Mesenchymal stem cell (in vitro differentiated cells and primary cell): ENCODE data around the gene GRIFIN.

ENCODE experiments used
- DNase-seq: peaks from one replicate; pipeline ENCODE4 v3.0.0-alpha.2; 2013
- H2AFZ ChIP-seq: one replicate; pipeline ENCODE4 v1.6.1; 2013; ENCODE audit warnings: low read depth, mild to moderate bottlenecking, control low read depth, inconsistent platforms, low read length, moderate library complexity
- H2AK5ac ChIP-seq: 2 replicates; pipeline ENCODE4 v1.6.1; 2013; ENCODE audit warnings: low read length, moderate library complexity, mild to moderate bottlenecking, inconsistent platforms; ENCODE audit not compliant: severe bottlenecking
- H2BK120ac ChIP-seq: one replicate; pipeline ENCODE4 v1.6.1; 2013; ENCODE audit warnings: low read depth, mild to moderate bottlenecking, inconsistent platforms, low read length, moderate library complexity
- H2BK12ac ChIP-seq, 2 experiments: one replicate each; pipeline ENCODE4 v1.6.1; 2013; ENCODE audit warnings: inconsistent platforms in 2 of 2, low read length in 2 of 2, mild to moderate bottlenecking in 2 of 2, moderate library complexity in 2 of 2, control low read depth in 1 of 2
- H2BK15ac ChIP-seq: one replicate; pipeline ENCODE4 v1.6.1; 2013; ENCODE audit warnings: mild to moderate bottlenecking, low read depth, inconsistent platforms; ENCODE audit not compliant: poor library complexity, severe bottlenecking
- H2BK5ac ChIP-seq: 2 replicates; pipeline ENCODE4 v1.6.1; 2013; ENCODE audit warnings: low read depth, mild to moderate bottlenecking, low read length, control low read depth, inconsistent platforms; ENCODE audit not compliant: poor library complexity, severe bottlenecking
- H3K14ac ChIP-seq, 2 experiments: one replicate each; pipeline ENCODE4 v1.6.1; 2013; ENCODE audit warnings: inconsistent platforms in 2 of 2, low read length in 2 of 2, control low read depth in 1 of 2, mild to moderate bottlenecking in 1 of 2, moderate library complexity in 1 of 2
- H3K18ac ChIP-seq, 2 experiments: one replicate each; pipeline ENCODE4 v1.6.1; 2013; ENCODE audit warnings: inconsistent platforms in 2 of 2, low read length in 2 of 2, control low read depth in 1 of 2, low read depth in 1 of 2, mild to moderate bottlenecking in 1 of 2
- H3K23ac ChIP-seq, 2 experiments: one replicate each; pipeline ENCODE4 v1.6.1; 2013; ENCODE audit warnings: inconsistent platforms in 2 of 2, low read length in 2 of 2, mild to moderate bottlenecking in 2 of 2, moderate library complexity in 2 of 2, control low read depth in 1 of 2
- H3K27ac ChIP-seq: 2 replicates; pipeline ENCODE4 v1.5.1; 2013; ENCODE audit warnings: mild to moderate bottlenecking, moderate library complexity, low read length, control low read depth, inconsistent platforms; ENCODE audit not compliant: poor library complexity, severe bottlenecking
- H3K27me3 ChIP-seq, 2 experiments: 2 replicates each; pipeline versions ENCODE4 v1.6.1 to v1.7.0; 2013; ENCODE audit warnings: low read length in 2 of 2, mild to moderate bottlenecking in 2 of 2, moderate library complexity in 2 of 2, control low read depth in 1 of 2, inconsistent platforms in 1 of 2; ENCODE audit not compliant: control insufficient read depth in 1 of 2, insufficient read depth in 1 of 2
- H3K36me3 ChIP-seq, 2 experiments: 2 replicates each; pipeline versions ENCODE4 v1.6.1 to v1.7.0; 2013; ENCODE audit warnings: low read length in 2 of 2, control low read depth in 1 of 2, inconsistent platforms in 1 of 2, low read depth in 1 of 2, mild to moderate bottlenecking in 1 of 2; ENCODE audit not compliant: insufficient read depth in 2 of 2, control insufficient read depth in 1 of 2
- H3K4ac ChIP-seq, 2 experiments: one replicate each; pipeline ENCODE4 v1.6.1; 2013; ENCODE audit warnings: inconsistent platforms in 2 of 2, low read length in 2 of 2, mild to moderate bottlenecking in 2 of 2, moderate library complexity in 2 of 2, control low read depth in 1 of 2, low read depth in 1 of 2
- H3K4me1 ChIP-seq: 2 replicates; pipeline ENCODE4 v1.6.1; 2013; ENCODE audit warnings: low read depth, low read length, control low read depth; ENCODE audit not compliant: control insufficient read depth, insufficient read depth
- H3K4me2 ChIP-seq: 2 replicates; pipeline ENCODE4 v1.6.1; 2013; ENCODE audit warnings: low read length, mild to moderate bottlenecking, inconsistent platforms; ENCODE audit not compliant: poor library complexity, severe bottlenecking
- H3K4me3 ChIP-seq, 2 experiments: 2 replicates each; pipeline versions ENCODE4 v1.5.1 to v1.7.0; 2013; ENCODE audit warnings: low read length in 2 of 2, mild to moderate bottlenecking in 2 of 2, control low read depth in 1 of 2, low read depth in 1 of 2; ENCODE audit not compliant: insufficient read depth in 1 of 2
- H3K79me1 ChIP-seq: replicated peaks from 2 replicates; pipeline ENCODE4 v1.6.1; 2013; ENCODE audit warnings: mild to moderate bottlenecking, control low read depth, low read length, inconsistent platforms; ENCODE audit not compliant: poor library complexity, severe bottlenecking
- H3K9ac ChIP-seq: 2 replicates; pipeline ENCODE4 v1.7.0; 2013; ENCODE audit warnings: mild to moderate bottlenecking, low read length, moderate library complexity
- H3K9me3 ChIP-seq: 2 replicates; pipeline ENCODE4 v1.7.0; 2013; ENCODE audit warnings: mild to moderate bottlenecking, low read length; ENCODE audit not compliant: control insufficient read depth
- H4K8ac ChIP-seq: one replicate; pipeline ENCODE4 v1.6.1; 2013; ENCODE audit warnings: inconsistent platforms, mild to moderate bottlenecking, low read length, moderate library complexity
- H4K91ac ChIP-seq: one replicate; pipeline ENCODE4 v1.6.1; 2013; ENCODE audit warnings: mild to moderate bottlenecking, low read length, inconsistent platforms
- WGBS: methylation state at CpG from one replicate; pipeline ENCODE4 v1.1.7; 2013; ENCODE audit warnings: mixed read lengths; 5-methylcytosine and 5-hydroxymethylcytosine counted together

GRIFIN gene

DNA sequence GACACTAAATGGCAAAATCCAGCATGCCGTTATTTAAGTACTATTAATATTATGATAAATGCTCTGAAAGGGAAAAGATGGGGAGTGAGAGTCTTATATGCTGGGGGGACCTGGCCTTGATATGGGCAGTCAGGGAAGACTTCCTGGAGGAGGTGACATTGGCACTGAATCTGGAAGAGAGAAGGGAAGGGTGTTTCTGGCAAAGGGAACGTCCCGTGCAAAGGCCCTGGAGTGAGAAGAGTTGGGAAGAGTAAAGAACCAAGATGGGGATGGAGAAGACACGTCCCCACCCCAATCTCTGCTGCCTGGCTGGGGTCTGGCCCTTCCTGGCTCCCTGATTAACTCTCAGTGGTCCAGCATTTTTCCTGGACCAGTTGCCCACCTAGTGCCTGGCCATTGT is 5.0 kb upstream of the GRIFIN start:
- no peak overlapping the region for H3K23ac ChIP-seq
- peaks cover 40% of the 10 kb centered on the region for H3K4me1 ChIP-seq
- no peak overlapping the region for H2BK12ac ChIP-seq
- H2AFZ ChIP-seq = no peak overlapping the region
- H2BK5ac ChIP-seq = no peak overlapping the region
- DNase-seq = no peak
- H3K27me3 ChIP-seq = peaks cover 13 to 43% of the 10 kb centered on the region in 2 experiments
- no peak overlapping the region for H3K4me2 ChIP-seq
- WGBS = 81% methylated on average over 4 of the region's 4 CpGs
- peaks cover 9% of the 10 kb centered on the region for H3K9me3 ChIP-seq
- H3K4me3 ChIP-seq = no peak overlapping the region
- H3K9ac ChIP-seq = no peak overlapping the region
- H3K18ac ChIP-seq = no peak overlapping the region
- no peak overlapping the region for H3K14ac ChIP-seq
- no peak overlapping the region for H4K8ac ChIP-seq
- no peak overlapping the region for H3K27ac ChIP-seq
- H3K36me3 ChIP-seq = no peaks in the 10 kb centered on the region
- no peak overlapping the region for H4K91ac ChIP-seq
- H3K79me1 ChIP-seq = peaks cover 4% of the 10 kb centered on the region
- H3K4ac ChIP-seq = no peak overlapping the region
- no peak overlapping the region for H2BK15ac ChIP-seq
- H2BK120ac ChIP-seq = no peak overlapping the region
- no peak overlapping the region for H2AK5ac ChIP-seq

DNA sequence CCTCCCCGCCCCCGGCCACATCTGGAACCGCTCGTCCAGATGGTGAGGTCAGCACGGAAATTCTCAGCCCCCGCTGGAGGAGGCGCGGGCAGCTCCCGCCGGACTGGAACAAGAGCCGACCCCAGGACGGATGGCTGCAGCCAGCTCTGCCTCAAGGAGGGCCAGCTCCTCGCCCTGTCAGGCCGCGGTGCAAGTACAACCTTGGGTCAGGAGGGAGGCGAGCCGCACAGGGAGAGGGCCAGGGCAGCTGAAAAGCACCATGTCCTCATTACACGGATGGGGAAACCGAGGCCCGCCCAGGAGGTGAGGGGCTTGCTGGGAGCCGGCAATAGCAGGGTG is 3.8 kb upstream of the GRIFIN start:
- Histone ChIP-seq H3K23ac (no peak overlapping the region), H2BK15ac (no peak overlapping the region), H3K4me1 (peaks cover 40% of the 10 kb centered on the region), H3K36me3 (no peaks in the 10 kb centered on the region), H4K91ac (no peak overlapping the region), H2AK5ac (no peak overlapping the region), H3K4ac (no peak overlapping the region), H2BK120ac (no peak overlapping the region), H3K79me1 (peaks cover 4% of the 10 kb centered on the region), H3K18ac (no peak overlapping the region), H2BK12ac (no peak overlapping the region), H3K4me3 (no peak overlapping the region), H3K4me2 (no peak overlapping the region), H3K9me3 (peaks cover 9% of the 10 kb centered on the region), H3K14ac (no peak overlapping the region), H2BK5ac (no peak overlapping the region), H3K9ac (no peak overlapping the region), H3K27ac (no peak overlapping the region), H2AFZ (no peak overlapping the region), H4K8ac (no peak overlapping the region), H3K27me3 (peaks cover 13 to 43% of the 10 kb centered on the region in 2 experiments)
- DNase-seq = no peak
- WGBS = 49% methylated on average over 21 of the region's 21 CpGs

DNA sequence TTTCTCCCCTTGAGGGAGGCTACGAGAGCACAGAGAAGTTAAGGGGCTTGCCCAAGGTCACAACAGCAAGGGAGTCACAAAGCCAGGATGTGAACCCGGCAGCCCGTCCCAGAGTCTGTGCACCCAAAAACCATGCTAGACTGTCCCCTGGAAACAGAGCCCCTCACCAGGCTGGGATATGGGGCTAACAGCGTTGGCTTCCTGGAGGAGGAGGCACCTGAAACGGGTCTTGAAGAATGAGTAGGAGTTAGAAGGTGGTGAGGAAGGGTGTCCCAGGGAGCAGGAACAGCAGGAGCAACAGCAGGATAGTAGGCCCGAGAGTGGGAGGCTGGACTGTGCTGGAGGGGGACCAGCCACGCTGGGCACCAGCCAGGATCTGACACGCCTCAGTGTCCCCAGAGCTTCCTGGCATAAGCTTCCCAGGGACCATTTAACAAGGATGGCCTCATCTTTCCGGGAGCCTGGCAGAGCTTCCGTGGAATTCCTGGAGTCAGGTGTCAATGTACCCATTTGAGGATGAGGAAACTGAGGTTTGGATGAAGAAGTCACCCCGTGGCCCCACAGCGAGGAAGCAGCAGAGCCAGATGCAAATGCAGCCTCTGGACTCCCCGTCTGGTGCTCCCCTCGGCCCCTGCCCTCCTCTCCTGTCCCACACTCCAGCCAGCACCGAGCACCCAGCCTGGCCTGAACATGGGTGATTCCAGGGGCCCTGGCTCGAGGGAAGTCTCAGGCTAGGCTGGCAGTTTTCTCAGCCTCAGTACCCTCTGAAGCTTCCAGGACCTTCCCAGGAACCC is 3.3 kb upstream of the GRIFIN start:
- Histone ChIP-seq H2AK5ac (no peak overlapping the region), H3K18ac (no peak overlapping the region), H3K4me3 (no peak overlapping the region), H2BK5ac (no peak overlapping the region), H3K36me3 (no peaks in the 10 kb centered on the region), H3K9me3 (peaks cover 9% of the 10 kb centered on the region), H4K8ac (no peak overlapping the region), H3K27me3 (peaks cover 13 to 43% of the 10 kb centered on the region in 2 experiments), H3K27ac (no peak overlapping the region), H3K14ac (no peak overlapping the region), H3K23ac (no peak overlapping the region), H3K9ac (peak overlapping the region; percentile 61), H3K4me1 (peaks cover 40% of the 10 kb centered on the region), H3K4ac (no peak overlapping the region), H2BK15ac (no peak overlapping the region), H3K4me2 (no peak overlapping the region), H2AFZ (no peak overlapping the region), H2BK12ac (no peak overlapping the region), H3K79me1 (peaks cover 4% of the 10 kb centered on the region), H2BK120ac (no peak overlapping the region), H4K91ac (no peak overlapping the region)
- no peak for DNase-seq
- 88% methylated on average over 16 of the region's 16 CpGs for WGBS

DNA sequence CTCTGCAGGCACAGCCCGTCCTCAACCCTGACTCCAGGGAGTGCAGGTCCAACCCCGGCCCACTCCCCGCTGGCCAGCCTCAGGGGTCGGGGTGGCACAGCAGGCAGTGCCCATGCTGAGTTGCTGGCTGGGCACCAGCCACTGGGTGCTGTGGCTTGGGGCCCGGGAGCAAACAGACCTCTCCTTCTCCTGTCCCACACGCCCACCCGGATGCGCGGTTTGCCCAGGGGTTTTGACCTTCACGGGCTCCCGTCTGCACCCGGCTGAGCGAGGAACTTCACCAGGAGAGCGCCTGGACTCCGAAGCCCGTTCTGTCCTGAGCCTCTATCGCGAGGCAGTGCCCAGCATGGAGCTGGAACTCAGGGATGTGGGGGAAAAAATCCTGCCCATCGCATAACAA is 2.6 kb upstream of the GRIFIN start:
- Histone ChIP-seq H3K36me3 (no peaks in the 10 kb centered on the region), H3K4ac (no peak overlapping the region), H3K79me1 (peaks cover 4% of the 10 kb centered on the region), H2AFZ (no peak overlapping the region), H4K91ac (no peak overlapping the region), H3K14ac (no peak overlapping the region), H3K4me2 (no peak overlapping the region), H2BK15ac (no peak overlapping the region), H2BK120ac (no peak overlapping the region), H3K9me3 (peaks cover 9% of the 10 kb centered on the region), H2BK5ac (no peak overlapping the region), H2BK12ac (no peak overlapping the region), H3K27ac (no peak overlapping the region), H4K8ac (no peak overlapping the region), H2AK5ac (no peak overlapping the region), H3K9ac (peak overlapping the region; percentile 61), H3K18ac (no peak overlapping the region), H3K4me1 (peaks cover 40% of the 10 kb centered on the region), H3K27me3 (peaks cover 13 to 43% of the 10 kb centered on the region in 2 experiments), H3K4me3 (no peak overlapping the region), H3K23ac (no peak overlapping the region)
- 90% methylated on average over 19 of the region's 19 CpGs for WGBS
- no peak for DNase-seq
